ENCODE results near the gene CMTM6.

Gene CMTM6, protein sequence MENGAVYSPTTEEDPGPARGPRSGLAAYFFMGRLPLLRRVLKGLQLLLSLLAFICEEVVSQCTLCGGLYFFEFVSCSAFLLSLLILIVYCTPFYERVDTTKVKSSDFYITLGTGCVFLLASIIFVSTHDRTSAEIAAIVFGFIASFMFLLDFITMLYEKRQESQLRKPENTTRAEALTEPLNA

DNA sequence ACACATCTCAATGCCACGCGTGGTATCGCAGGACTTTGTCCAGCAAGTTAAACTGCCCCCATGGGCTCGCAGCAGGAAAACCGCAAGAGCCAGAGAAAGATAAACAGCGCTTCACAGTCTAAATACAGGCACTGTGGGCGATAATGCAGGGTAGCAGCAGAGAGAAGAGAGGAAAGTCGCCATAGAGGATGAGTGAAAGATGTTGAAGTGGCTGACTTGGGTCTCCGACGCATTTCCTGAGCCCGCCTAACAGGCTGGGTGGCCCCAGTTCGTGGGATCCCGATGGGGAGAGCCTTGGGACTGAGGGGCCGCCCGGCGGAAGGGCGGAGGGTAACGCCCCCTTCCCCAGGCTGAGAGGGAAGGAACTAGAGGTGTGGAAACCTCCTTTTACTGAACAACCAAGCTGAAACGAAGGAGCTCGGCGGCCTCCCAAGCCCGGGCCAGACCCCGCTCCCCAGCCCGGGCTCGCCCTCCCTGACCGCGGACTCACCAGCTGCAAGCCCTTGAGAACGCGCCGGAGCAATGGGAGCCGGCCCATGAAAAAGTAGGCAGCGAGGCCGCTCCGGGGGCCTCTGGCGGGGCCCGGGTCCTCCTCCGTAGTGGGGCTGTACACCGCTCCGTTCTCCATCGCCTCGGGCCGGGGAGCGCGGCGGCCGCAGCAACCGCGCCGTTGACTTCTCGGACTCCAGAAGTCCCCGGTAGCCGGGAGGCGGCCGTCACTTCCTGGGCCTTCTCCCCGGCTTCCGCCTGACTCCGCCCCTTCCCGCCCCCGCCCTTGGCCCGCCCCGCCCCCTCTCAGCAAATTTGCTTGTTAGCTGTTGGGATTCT, at the start of gene CMTM6:
Gene CMTM6, minus strand, starts transcription at position 735 of the 828 bp plus-strand sequence. Its CDS starts 107 bp downstream, at position 628.
- TF ChIP-seq, protein P1, sequence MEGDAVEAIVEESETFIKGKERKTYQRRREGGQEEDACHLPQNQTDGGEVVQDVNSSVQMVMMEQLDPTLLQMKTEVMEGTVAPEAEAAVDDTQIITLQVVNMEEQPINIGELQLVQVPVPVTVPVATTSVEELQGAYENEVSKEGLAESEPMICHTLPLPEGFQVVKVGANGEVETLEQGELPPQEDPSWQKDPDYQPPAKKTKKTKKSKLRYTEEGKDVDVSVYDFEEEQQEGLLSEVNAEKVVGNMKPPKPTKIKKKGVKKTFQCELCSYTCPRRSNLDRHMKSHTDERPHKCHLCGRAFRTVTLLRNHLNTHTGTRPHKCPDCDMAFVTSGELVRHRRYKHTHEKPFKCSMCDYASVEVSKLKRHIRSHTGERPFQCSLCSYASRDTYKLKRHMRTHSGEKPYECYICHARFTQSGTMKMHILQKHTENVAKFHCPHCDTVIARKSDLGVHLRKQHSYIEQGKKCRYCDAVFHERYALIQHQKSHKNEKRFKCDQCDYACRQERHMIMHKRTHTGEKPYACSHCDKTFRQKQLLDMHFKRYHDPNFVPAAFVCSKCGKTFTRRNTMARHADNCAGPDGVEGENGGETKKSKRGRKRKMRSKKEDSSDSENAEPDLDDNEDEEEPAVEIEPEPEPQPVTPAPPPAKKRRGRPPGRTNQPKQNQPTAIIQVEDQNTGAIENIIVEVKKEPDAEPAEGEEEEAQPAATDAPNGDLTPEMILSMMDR (IDR thresholded peaks at IDR 0.05; ENCODE audit: extremely low read depth, insufficient read depth, missing control alignments) = no peak
- peak; percentile 92 for DNase-seq (ENCODE audit: low spot score)
- in situ Hi-C loops (cut with MboI; ENCODE audit: low pct_unique_long_range_greater_than_20kb, low sequenced_read_pairs, unreplicated experiment) = loop anchor here (10.0 to 25.0 kb wide), 2 partner anchors 162 to 410 kb away; no protein-coding TSS in a partner anchor

DNA sequence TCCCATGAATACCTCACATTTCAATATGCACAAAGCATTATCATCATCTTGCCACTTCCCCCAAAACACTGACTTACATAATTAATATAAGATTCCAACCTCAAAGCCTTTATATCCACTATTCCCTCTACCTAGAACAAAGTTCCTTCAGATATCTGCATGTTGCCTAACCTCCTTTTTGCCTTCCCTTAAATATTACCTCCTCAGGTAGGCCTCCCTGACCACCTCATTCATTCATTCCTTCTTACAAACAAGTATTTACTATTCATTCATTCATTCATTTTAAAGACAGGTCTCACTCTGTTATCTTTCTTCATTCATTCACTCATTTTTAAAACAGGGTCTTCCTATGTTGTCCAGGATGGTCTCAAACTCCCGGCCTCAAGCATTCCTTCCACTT, 49.4 kb upstream of the CMTM6 start:
- in situ Hi-C loops (cut with MboI; ENCODE audit: low pct_unique_long_range_greater_than_20kb, low sequenced_read_pairs, unreplicated experiment) = no loop called here
- DNase-seq (ENCODE audit: low spot score) = no peak
- TF ChIP-seq, protein P1 (IDR thresholded peaks at IDR 0.05; ENCODE audit: extremely low read depth, insufficient read depth, missing control alignments) = no peak

DNA sequence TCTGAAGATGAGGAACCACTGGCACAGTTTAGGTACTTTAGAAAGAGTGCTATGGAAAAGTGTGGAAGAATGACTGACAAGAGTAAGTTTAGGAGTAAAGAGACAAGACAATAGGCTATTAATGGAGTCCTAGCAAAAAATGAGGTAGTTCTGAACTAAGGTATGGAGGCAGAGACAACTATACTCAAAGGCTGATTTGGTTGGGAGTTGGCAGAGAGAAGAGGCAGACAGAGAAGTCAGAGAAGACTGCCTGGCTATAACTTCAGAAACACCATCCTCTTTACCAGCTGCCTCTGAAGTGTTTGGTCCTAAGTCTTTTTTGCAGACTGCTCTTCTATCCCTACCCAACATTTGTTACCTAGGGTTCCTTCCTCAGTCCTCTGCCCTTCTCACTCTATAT, 48.8 kb upstream of the CMTM6 start:
- in situ Hi-C loops (cut with MboI; ENCODE audit: low pct_unique_long_range_greater_than_20kb, low sequenced_read_pairs, unreplicated experiment) = no loop called here
- no peak for DNase-seq (ENCODE audit: low spot score)
- TF ChIP-seq, protein P1 (IDR thresholded peaks at IDR 0.05; ENCODE audit: extremely low read depth, insufficient read depth, missing control alignments) = no peak

DNA sequence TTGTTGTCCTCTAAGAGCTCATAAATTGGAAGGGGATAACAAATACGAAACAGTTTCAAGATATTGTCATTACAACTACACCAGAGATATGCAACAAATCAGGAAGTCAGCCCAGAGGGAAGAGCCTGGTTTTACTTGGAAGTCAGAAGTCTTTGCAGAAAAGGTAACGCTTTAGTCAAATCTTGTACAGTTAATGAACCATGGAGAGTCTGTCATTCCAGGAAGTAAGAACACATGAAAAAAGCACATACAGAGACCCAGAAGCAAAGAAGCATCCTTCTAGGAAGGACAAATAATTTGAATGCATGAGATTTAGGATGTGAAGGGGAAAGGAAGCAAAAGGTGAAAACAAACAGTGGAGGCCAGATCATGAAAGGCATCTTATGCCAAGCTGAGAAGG, 48.4 kb upstream of the CMTM6 start:
- TF ChIP-seq, protein P1 (IDR thresholded peaks at IDR 0.05; ENCODE audit: extremely low read depth, insufficient read depth, missing control alignments) = no peak
- in situ Hi-C loops (cut with MboI; ENCODE audit: low pct_unique_long_range_greater_than_20kb, low sequenced_read_pairs, unreplicated experiment) = no loop called here
- no peak for DNase-seq (ENCODE audit: low spot score)

DNA sequence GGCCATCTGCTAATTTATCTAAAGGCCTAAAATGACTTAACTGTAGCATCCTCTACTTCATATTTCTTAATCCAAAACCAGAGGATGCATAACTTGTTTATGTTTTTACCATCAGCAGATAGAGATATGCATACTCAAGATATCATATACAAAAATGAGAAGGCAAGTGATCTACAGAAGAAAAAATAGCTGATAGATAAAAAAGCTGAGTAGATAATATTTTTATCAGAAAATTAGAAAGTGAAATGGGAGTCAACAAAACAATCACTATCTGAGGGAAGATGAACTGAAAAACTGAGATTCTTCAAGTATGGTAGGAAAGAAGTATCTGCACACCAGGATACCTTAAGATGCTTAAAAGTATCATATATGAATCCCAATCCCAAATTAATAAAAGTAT, 42.7 kb upstream of the CMTM6 start:
- in situ Hi-C loops (cut with MboI; ENCODE audit: low pct_unique_long_range_greater_than_20kb, low sequenced_read_pairs, unreplicated experiment) = no loop called here

DNA sequence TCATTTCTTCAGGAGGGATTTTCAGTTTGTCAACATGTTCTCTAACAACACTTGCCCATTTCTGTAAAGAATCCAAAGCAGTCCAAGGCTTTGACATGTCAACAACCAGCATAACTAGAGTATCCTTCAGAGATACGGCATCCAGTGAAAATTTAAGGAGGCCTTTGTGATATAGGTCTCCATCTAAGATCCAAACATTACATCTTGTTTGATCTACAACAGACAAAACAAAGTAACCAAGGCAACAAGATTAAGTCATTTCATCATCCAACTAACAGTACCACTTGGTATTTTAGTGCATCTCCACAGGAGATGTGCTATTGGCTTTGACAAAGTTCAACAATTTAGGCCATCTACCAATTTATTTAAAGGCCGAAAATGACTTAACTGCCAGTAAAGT, 42.2 kb upstream of the CMTM6 start:
- no peak for DNase-seq (ENCODE audit: low spot score)
- TF ChIP-seq, protein P1 (IDR thresholded peaks at IDR 0.05; ENCODE audit: extremely low read depth, insufficient read depth, missing control alignments) = no peak
- in situ Hi-C loops (cut with MboI; ENCODE audit: low pct_unique_long_range_greater_than_20kb, low sequenced_read_pairs, unreplicated experiment) = no loop called here

More for the DNA sequence above, 42.7 kb upstream of the CMTM6 start:
- TF ChIP-seq, protein P1 (IDR thresholded peaks at IDR 0.05; ENCODE audit: extremely low read depth, insufficient read depth, missing control alignments) = no peak
- DNase-seq (ENCODE audit: low spot score) = no peak

Measured in GM13977 (cell line).